ENCODE results near the gene PNPO.

PNPO gene

DNA sequence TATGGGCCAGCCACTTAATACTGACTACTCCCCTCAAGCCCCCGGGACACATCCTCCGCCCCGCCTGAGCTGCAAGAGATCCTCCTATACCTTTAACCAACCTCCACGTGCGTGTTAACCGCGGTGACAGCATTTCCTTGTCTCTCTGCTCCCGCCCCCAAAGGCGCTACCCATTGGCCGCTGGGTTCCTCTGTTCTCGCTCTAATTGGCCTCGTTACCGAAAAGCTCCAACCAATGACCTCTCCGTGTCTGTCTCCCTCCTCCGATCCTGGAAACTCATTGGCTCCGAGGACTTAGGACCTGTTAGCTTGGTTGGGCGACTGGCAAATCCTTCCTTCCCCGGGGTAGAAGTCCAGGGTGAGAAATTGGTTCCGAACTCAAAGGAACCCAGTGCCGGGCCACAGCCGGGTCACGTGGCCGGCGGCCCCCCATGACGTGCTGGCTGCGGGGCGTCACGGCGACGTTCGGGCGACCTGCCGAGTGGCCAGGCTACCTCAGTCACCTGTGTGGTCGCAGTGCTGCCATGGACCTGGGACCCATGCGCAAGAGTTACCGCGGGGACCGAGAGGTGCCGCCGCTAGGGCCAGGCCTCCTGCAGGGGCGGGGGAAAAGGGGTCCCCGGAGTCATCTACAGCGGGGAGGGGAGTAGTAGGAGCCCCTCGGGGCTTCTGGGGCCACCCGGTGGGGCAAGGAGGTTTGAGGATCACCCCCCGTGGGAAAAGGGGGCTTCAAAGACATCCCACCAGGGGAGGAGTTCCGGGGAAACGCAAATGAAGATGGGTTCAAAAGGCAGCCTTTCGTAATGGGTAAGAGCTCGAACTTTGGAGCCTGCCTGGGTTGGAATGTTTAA is at the start of gene PNPO:
PNPO (plus strand) TSS at position 326 of the 850 bp plus-strand sequence; CDS start at position 431, 105 bp downstream.
- FAIRE-seq (peak; percentile 98), DNase-seq (ENCODE audit: insufficient read length, low spot score) (peak; percentile 99)

DNA sequence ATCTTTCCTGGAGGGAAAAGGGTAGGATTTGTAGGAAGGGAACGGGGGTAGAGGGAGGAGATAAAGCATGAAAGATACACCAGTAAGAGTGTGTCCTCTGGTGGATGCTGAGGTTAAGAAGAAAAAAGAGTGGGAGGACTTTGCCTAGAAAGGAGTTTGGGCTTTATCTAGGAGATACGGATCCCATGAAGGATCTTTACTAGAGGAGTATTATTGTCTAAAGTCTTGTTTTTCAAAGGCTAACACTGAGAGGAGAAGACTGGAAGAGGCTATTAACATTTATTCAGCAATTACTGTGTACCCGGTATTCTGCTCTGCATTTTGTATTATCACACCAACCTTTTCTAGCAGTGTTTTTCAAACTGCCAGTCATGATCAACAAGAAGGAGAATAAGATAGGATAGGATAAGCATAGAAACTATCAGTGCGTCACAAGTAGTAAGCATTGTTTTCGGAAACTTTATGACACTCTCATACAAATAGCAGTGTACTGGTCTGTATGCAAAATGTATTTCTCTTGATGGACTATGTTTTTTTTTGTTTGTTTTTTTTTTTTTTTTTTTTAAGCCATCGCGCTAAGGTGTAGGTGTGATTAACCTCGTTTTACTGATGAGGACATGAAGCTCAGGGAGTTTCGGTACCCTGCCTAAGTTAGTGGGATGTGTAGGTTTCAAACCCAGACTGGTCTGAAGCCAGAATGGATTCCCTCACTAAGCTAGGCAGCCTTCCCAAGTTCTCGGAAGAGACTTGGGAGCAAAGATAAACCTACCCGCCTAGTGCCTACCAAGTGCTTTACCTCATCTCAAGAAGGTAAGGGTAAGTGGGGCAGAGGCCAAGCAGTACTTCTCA is 46.6 kb upstream of the PNPO start:
- no peak for DNase-seq (ENCODE audit: insufficient read length, low spot score)
- no peak for FAIRE-seq

DNA sequence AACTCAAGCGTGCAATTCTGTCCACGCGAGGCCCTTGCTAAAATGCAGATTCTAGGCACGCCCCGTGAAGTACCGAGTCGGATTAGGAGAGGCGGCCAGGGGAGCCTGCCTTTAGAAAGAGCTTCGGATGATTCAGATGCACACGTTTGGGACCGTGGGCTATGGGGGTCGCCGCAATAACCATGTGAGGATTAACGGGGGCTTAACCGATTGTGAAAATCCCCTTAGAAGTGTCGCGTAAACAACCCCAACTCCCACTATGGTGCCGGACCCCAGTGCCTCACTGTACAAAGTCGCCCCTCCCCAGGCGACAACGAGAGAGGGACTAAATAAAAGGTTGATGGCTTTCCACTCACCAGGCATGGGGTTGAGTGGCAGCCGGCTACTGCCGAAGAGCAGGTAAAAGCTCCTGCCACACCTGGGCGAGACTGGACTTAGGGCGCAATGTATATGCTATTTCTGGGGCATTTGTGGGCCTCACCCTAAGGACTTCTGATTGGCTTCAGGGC is 46.0 kb upstream of the PNPO start:
- peak; percentile 9 for FAIRE-seq
- DNase-seq (ENCODE audit: insufficient read length, low spot score): no peak

DNA sequence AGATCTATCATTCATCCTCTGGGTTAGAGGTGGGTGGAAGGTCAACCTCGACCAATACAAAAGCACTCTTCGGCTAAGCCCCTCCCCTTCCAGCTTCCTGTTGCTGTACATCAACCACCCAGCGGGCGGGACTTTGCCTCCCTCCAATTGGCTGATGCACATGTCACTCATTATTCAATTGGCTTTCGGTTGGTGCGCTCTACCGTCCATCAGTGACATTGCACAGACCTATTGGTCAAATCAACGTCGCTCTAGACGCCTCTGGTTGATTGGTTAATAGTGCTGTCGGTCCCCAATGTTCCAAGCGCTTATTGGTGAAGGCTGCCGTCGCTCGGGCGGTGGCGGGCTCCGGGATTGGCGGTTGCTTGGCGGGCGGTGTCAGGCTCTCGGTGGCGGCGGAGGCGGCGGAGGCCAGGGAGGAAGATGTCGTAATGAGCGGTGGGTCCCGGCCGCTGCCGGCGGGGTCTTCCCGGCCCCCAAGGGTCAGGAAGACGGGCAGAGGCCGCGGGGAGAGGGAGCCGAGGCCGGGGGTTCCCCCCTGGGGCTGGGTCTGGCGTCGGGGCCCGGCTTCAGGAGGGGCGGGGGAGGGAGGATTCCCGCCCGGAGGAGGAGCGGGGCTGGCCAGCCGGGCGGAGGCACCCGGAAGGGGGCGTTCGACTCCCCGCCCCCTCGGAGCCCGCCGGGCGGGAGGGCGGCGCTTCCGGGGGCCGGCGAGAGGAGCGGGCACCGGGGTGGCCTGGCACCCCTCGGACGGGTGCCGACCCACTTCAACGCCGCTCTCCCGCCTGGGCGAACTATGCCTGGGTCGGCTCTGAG is 45.3 kb upstream of the PNPO start, which contains the start of gene SP2:
SP2 (plus strand) TSS at position 381 of the 816 bp plus-strand sequence; CDS start at position 432, 51 bp downstream.
- peak; percentile 100 for DNase-seq (ENCODE audit: insufficient read length, low spot score)
- peak; percentile 96 for FAIRE-seq

DNA sequence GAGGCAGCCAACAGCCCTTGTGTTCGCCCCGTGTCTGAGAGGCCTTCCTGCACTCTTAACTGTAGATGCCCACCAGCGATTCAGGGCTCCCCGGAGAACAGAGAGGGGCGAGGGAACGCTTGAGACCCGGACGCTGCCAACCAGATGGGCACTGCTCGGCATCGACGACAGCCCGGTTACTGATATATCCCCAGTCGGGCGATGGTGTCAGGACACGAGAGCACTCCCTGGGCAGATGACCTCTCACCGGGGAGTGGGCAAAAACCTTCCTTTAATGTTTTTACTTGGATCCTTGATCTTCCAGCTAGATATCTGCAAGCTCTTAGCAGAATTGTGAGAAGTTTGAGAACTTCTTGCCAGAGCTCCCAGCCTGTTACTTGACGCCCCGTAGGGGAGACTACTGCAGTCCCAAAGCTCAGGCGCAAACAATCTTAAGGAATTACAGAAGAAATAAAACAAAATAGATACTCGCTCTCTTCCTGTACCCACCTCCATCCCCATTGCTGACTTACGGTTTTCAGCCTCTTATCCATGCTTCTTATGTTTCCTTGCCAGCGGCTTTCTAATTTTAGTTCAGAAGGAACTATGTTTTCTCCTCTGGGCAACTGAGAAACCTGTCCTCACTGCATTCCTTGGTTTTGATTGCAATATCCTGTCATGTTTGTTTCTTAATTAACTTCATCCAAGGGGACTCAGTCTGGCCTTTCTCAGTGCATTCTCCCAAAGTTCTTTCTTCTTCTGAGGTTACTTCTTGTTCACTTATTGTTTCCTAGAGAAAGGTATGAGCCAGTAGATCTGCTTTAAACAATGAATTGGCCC is 44.5 kb upstream of the PNPO start:
- DNase-seq (ENCODE audit: insufficient read length, low spot score) (peak; percentile 45), FAIRE-seq (no peak)

DNA sequence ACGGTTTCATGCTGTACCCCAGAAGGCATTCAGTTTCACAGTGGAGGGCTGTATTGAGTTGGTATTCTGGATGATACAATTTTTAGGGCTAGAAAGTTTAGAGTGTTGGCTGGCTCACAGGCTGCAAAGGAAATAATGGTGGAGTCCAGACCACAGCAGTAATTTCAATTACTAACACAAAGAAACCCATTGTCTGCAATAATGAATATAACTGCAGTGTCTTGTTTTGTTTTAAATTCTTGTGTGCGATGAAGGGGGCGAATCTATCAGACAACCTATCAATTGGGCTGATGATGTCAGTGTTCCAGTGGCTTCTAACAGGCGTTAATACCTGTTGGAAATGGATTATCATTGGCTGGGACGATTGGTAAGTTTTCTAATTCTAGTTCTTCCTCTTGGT is 43.8 kb upstream of the PNPO start:
- DNase-seq (ENCODE audit: insufficient read length, low spot score) (no peak), FAIRE-seq (no peak)

DNA sequence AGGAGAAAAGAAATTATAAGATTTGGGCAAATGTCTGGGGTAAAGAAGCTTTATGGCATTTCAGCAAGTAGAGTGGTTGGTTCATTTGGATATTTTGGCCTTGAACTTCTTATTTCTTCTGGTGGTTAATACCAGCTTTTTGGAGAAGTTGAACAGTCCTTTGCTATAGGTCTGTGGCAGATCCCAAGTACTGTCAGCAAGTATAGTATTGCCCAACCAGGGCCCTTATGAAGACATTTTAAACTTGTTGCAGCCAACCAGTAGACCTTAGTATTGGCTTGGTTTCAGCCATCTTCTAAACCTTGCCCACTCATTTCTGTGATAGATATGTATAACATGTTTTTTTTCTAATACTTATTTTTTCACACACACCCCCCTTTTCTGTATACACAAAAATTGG is 43.1 kb upstream of the PNPO start:
- DNase-seq (ENCODE audit: insufficient read length, low spot score) (no peak), FAIRE-seq (no peak)

DNA sequence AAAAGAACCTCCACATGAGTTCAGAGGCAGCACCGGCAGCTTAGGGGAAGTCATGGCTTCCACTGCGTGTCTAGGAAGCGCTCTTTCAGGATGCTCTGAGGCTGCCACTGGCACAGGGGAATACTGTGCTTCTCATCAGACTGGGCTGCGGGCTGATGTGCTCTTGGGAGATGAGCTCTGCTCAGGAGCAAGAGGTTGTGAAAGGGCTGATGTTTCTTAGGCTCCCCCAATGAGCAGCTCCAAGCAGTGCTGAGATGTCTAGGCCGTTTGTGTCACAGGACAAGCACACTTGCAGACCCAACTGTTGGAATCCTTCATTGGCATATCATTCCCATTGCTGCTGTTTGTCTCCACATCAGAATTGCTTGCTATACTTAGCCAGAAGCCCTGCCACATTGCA is 41.7 kb upstream of the PNPO start:
- no peak for FAIRE-seq
- DNase-seq (ENCODE audit: insufficient read length, low spot score): no peak

DNA sequence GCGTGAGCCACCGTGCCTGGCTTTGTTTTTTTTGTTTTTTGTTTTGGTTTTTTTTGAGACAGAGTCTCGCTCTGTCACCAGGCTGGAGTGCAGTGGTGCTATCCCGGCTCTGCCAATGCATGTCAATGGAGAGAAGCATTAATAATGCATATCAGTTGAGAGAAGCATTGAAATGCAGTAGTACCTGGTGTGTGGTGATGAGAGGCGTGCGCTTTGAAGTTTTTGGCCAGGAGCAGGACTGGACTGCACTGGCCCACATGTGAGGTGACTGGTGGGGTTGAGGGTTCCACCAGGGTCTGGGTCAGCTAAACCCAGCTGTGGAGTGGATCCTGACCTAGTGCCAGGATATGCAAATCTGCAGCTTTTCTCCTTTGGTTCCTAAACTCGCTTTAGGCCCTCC is 39.9 kb upstream of the PNPO start:
- DNase-seq (ENCODE audit: insufficient read length, low spot score): no peak

DNA sequence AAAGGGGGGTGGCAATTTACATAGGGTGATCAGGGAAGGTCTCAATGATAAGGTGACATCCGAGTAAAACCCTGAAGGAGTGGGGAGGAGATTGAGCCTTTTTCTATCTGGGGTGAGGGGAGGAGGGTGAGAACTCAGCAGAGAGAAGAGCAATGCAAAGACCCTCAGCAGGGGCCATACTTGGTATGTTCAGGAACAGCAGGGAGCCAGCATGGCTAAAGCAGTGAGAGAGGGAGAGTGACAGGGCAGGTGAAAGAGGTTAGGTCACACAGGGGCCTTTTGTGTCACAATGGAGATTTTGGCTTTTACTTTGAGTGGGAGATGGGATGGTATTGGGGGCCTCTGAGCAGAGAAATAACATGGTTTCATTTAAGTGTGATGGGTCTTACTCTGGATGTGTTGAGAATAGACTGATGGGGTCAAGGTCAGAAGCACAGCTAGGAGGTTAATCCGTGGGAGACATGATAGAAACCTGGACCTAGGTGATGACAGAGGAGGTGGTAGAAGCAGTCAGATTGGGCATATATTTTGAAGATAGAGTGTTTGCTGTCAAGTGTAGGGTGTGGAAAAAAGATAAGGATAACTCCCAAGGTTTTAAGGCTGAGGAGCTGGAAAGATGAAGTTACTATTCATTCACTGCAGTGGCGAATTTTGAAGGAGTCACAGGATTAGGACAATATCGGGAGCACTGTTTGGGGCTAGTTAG is 39.2 kb upstream of the PNPO start:
- DNase-seq (ENCODE audit: insufficient read length, low spot score) (no peak), FAIRE-seq (no peak)

More for the DNA sequence above, 39.9 kb upstream of the PNPO start:
- no peak for FAIRE-seq

DNA sequence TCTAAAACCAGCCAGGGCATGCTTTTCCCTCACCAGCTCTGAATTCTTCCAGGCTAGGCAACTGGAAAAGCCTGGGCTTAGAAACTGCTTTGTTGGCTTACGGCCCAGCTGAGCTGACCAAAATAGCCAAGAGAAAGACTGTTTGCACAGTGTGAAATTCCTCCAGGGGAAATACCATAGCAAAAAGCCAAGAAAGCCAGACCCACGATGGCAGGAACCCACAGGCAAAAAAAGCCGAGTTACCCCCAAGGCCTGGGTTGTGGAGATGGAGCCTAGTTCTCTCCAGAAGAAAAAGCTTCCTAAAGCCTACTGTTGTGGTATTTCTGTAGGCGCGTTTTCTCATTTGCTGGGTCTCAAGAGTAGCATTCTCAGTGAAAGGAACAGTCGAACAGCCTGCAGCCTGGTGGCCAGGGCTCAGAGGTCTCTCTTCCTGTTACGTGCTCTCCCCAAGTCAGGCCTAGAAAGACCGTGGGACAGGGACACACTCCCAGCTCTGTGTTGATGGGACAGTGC is 36.1 kb upstream of the PNPO start:
- FAIRE-seq (no peak), DNase-seq (ENCODE audit: insufficient read length, low spot score) (no peak)

DNA sequence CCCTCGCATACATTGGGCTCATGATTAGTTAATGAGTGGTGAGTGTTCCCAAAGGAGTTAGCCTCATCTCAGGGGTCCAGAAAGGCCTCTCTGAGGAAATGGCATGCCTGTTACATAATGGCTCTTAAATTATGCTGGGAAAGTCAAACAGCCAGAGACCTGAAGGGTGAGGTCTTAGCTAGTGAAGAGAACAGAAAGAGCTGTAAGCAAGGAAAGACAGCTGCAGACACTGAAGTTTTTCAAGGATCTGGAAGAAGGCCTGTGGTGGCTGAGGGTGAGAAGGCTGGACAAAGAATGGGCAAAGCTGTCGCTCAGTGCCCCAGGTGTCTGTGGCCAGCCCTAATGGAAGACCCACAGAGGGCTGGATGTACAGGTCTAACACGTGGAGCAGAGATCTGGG is 34.9 kb upstream of the PNPO start:
- FAIRE-seq (no peak), DNase-seq (ENCODE audit: insufficient read length, low spot score) (no peak)

DNA sequence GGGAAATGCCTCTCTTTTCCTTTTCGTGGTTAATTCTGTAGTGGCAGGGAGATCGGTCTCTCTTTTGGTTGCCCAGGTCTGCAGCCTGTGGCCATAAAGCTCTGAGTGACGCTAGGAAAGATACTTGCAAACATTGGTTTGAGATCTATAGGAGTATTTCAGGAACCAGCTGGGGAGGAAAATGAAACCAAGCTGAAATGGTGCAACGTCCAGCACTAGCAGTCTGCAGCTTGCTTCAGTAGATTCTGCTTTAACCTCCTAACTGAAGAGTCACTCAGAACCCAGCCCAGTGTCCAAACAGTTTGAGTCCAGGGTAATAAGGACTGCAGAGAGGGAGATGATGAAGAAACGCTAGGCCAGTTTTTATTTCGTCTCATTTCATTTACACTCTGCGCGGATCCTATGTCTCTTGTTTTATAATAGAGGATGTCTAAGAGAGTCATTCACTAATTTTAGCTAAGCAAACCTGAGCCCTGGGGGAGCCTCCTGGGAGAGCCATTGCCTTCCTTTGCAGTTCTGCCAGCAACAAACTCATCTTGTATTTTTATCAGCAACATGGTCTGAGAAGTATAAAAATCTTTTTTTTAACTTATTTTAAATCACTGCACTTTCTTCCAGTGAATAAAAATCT is 33.3 kb upstream of the PNPO start:
- DNase-seq (ENCODE audit: insufficient read length, low spot score) (no peak), FAIRE-seq (no peak)

DNA sequence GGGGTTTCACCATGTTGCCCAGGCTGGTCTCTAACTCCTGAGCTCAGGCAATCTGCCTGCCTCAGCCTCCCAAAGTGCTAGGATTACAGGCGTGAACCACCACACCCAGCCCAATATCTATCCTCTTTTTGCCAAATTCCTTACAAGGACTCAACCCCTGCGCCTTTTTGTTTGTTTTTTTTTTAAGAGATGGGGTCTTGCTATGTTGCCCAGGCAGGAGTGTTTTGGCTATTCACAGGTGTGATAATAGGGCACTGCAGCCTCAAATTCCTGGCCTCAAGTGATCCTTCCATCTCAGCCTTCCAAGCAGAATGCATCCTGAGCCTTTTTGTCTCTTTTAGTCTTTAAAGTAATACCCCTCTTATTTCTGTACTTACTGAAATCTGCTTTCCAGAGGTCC is 28.3 kb upstream of the PNPO start:
- FAIRE-seq (no peak), DNase-seq (ENCODE audit: insufficient read length, low spot score) (no peak)

DNA sequence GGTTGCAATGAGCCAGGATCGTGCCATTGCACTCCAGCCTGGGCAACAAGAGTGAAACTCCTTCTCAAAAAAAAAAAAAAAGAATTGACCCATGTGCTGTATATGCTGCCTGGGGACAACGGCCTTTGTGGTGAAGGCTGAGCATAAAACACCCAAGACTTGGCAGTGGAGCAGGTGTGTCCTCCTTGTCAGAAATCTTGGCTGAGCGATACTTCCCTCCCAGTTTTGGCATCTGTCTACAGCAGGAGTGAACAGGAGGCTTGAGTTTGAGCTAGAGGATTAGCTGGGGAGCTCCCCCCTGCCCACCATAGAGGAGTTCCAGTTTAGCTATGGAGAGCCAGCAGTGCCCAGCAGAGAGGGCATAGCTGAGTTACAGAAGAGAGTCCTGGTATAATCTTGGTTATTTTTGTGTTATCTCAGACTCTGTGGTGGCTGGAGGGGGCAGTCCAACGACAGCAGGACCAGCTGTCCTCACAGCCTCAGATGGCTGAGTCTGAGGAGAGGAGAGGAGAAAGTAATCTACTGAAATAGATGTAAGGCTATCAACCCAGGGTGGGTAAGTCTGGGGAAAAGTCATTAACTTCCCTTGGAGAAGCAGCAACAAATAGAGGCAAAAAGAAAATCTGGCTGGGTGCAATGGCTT is 26.9 kb upstream of the PNPO start:
- FAIRE-seq (no peak), DNase-seq (ENCODE audit: insufficient read length, low spot score) (no peak)

DNA sequence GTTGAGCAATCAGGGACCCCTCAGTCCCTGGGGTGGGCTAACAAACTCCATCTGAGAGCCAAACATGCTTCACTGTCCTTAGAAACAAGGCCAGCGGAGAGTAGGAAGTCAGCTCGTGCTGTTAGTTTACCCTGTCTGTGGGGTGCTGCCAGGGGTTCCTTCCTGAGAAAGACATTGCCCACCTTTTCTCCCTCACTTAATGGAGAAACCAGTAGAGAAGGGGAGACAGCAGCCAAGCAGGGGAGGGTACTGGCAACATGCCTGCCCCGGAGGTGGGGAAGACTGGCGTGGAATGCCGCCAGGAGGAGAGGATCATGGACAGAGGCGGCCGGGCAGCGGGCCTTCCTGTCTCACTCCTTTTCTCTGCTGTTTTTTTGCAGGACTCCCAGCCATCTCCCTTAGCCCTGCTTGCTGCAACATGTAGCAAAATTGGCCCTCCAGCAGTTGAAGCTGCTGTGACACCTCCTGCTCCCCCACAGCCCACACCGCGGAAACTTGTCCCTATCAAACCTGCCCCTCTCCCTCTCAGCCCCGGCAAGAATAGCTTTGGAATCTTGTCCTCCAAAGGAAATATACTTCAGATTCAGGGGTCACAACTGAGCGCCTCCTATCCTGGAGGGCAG is 25.5 kb upstream of the PNPO start:
- FAIRE-seq (no peak), DNase-seq (ENCODE audit: insufficient read length, low spot score) (no peak)

DNA sequence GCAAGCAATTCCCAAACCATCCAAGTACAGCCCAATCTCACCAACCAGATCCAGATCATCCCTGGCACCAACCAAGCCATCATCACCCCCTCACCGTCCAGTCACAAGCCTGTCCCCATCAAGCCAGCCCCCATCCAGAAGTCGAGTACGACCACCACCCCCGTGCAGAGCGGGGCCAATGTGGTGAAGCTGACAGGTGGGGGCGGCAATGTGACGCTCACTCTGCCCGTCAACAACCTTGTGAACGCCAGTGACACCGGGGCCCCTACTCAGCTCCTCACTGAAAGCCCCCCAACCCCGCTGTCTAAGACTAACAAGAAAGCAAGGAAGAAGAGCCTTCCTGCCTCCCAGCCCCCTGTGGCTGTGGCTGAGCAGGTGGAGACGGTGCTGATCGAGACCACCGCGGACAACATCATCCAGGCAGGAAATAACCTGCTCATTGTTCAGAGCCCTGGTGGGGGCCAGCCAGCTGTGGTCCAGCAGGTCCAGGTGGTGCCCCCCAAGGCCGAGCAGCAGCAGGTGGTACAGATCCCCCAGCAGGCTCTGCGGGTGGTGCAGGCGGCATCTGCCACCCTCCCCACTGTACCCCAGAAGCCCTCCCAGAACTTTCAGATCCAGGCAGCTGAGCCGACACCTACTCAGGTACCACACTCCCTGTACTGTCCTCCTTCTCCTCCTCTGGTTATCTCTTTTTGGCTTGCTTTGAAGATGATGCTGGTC is 24.7 kb upstream of the PNPO start:
- FAIRE-seq: no peak

More for the DNA sequence above, 24.7 kb upstream of the PNPO start:
- no peak for DNase-seq (ENCODE audit: insufficient read length, low spot score)
